ENCODE measurements around the gene MLLT6.

MLLT6 gene

GRCh38 chr17:38663964-38664644 is 41.0 kb upstream of the MLLT6 start:
- Histone ChIP-seq H3K4me3 (IDR thresholded peaks at IDR 0.05; ENCODE audit: insufficient read depth, low read depth, low read length) (no peak overlapping the region), H3K27me3 (ENCODE audit: insufficient read depth, low read depth) (peaks cover 2% of the 10 kb centered on the region; the same call in 1 of the 2 replicates), H3K27ac (no peak overlapping the region), H3K36me3 (ENCODE audit: insufficient read depth) (no peaks in the 10 kb centered on the region), H3K79me2 (ENCODE audit: insufficient read depth, low read depth) (no peaks in the 10 kb centered on the region), H3K9ac (no peak overlapping the region), H3K4me1 (ENCODE audit: low read depth, poor library complexity, severe bottlenecking) (peaks cover 9% of the 10 kb centered on the region), H3K4me2 (no peak overlapping the region), H2AFZ (ENCODE audit: low read depth) (no peak overlapping the region), H4K20me1 (ENCODE audit: insufficient read depth) (no peaks in the 10 kb centered on the region)
- TF ChIP-seq, protein P1, sequence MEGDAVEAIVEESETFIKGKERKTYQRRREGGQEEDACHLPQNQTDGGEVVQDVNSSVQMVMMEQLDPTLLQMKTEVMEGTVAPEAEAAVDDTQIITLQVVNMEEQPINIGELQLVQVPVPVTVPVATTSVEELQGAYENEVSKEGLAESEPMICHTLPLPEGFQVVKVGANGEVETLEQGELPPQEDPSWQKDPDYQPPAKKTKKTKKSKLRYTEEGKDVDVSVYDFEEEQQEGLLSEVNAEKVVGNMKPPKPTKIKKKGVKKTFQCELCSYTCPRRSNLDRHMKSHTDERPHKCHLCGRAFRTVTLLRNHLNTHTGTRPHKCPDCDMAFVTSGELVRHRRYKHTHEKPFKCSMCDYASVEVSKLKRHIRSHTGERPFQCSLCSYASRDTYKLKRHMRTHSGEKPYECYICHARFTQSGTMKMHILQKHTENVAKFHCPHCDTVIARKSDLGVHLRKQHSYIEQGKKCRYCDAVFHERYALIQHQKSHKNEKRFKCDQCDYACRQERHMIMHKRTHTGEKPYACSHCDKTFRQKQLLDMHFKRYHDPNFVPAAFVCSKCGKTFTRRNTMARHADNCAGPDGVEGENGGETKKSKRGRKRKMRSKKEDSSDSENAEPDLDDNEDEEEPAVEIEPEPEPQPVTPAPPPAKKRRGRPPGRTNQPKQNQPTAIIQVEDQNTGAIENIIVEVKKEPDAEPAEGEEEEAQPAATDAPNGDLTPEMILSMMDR (conservative IDR thresholded peaks at IDR 0.05; ENCODE audit: low read depth, low read length), result no peak

GRCh38 chr17:38667099-38667786 is 37.8 kb upstream of the MLLT6 start:
- H3K9ac ChIP-seq, result no peak overlapping the region
- peaks cover 10% of the 10 kb centered on the region for H3K4me1 ChIP-seq (ENCODE audit: low read depth, poor library complexity, severe bottlenecking)
- no peak overlapping the region for H3K4me2 ChIP-seq
- H4K20me1 ChIP-seq (ENCODE audit: insufficient read depth), result no peaks in the 10 kb centered on the region
- H2AFZ ChIP-seq (ENCODE audit: low read depth), result no peak overlapping the region
- no peak overlapping the region for H3K4me3 ChIP-seq (IDR thresholded peaks at IDR 0.05; ENCODE audit: insufficient read depth, low read depth, low read length)
- peaks cover 18% of the 10 kb centered on the region; the same call in 1 of the 2 replicates for H3K27me3 ChIP-seq (ENCODE audit: insufficient read depth, low read depth)
- TF ChIP-seq, protein P1 (conservative IDR thresholded peaks at IDR 0.05; ENCODE audit: low read depth, low read length), result peak; percentile 100
- H3K36me3 ChIP-seq (ENCODE audit: insufficient read depth), result no peaks in the 10 kb centered on the region
- no peaks in the 10 kb centered on the region for H3K79me2 ChIP-seq (ENCODE audit: insufficient read depth, low read depth)
- no peak overlapping the region for H3K27ac ChIP-seq

- Histone ChIP-seq H4K20me1 (ENCODE audit: insufficient read depth) (no peaks in the 10 kb centered on the region), H3K27me3 (ENCODE audit: insufficient read depth, low read depth) (peaks cover 18% of the 10 kb centered on the region; the same call in 1 of the 2 replicates), H2AFZ (ENCODE audit: low read depth) (no peak overlapping the region), H3K79me2 (ENCODE audit: insufficient read depth, low read depth) (no peaks in the 10 kb centered on the region), H3K27ac (no peak overlapping the region), H3K4me3 (IDR thresholded peaks at IDR 0.05; ENCODE audit: insufficient read depth, low read depth, low read length) (no peak overlapping the region), H3K36me3 (ENCODE audit: insufficient read depth) (no peaks in the 10 kb centered on the region), H3K9ac (no peak overlapping the region), H3K4me2 (no peak overlapping the region), H3K4me1 (ENCODE audit: low read depth, poor library complexity, severe bottlenecking) (peaks cover 15% of the 10 kb centered on the region)
- TF ChIP-seq, protein P1 (conservative IDR thresholded peaks at IDR 0.05; ENCODE audit: low read depth, low read length), result peak; percentile 59
Observed at GRCh38 chr17:38667787-38668122, 37.3 kb upstream of the MLLT6 start.

DNA sequence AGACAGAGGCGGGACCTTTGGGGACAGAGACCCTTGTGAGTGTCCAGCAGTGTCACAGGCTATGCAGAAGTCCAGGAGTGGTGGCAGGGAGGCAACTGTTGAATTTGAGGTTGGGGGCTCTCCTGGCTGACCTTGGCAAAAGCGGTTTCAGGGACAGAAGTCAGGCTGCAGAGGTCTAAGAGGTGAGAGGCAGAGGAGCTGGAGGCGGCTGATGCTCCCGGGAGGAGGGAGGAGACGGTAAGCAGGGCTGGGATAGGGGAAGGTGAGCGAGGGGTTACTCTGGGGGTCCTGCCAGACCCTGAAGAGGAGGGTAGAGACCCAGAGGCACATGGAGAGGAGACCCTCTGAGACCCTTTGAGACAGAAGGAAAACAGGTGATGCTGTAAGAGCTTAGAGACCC is 35.6 kb upstream of the MLLT6 start:
- Histone ChIP-seq H3K27ac (no peak overlapping the region), H4K20me1 (ENCODE audit: insufficient read depth) (no peaks in the 10 kb centered on the region), H3K36me3 (ENCODE audit: insufficient read depth) (no peaks in the 10 kb centered on the region), H3K4me3 (IDR thresholded peaks at IDR 0.05; ENCODE audit: insufficient read depth, low read depth, low read length) (no peak overlapping the region), H2AFZ (ENCODE audit: low read depth) (no peak overlapping the region), H3K4me1 (ENCODE audit: low read depth, poor library complexity, severe bottlenecking) (peaks cover 7% of the 10 kb centered on the region), H3K9ac (no peak overlapping the region), H3K27me3 (ENCODE audit: insufficient read depth, low read depth) (peaks cover 18% of the 10 kb centered on the region; the same call in 1 of the 2 replicates), H3K79me2 (ENCODE audit: insufficient read depth, low read depth) (no peaks in the 10 kb centered on the region), H3K4me2 (no peak overlapping the region)
- TF ChIP-seq, protein P1 (conservative IDR thresholded peaks at IDR 0.05; ENCODE audit: low read depth, low read length), result no peak

Data from KMS-11 (cell line).